ENCODE measurements around the gene PREP.

DNA sequence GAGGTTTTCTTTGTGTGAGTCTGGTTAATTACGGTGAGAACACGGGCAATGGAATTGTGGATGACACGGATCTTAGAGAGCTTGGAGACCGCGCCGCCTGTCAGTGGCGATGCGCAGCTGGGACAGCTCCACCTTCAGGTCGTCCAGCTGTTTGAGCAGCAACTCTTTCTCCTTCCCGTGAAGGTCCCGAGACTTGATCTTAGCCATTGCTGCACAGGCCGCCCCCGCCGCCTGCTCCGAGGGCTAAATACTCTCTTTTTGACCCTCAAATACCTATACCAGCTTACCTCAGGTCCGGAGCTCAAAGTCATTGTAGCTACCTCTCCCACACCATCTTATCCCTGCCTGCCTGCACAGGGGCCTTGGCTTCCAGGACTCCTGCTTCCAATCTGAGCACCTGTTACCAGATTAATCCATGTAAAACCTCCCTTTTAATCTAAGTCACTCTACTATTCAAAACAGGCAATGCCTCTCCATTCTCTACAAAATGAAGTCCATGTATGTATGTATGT is 100.2 kb downstream of the PREP start:
- TF ChIP-seq, protein P1, sequence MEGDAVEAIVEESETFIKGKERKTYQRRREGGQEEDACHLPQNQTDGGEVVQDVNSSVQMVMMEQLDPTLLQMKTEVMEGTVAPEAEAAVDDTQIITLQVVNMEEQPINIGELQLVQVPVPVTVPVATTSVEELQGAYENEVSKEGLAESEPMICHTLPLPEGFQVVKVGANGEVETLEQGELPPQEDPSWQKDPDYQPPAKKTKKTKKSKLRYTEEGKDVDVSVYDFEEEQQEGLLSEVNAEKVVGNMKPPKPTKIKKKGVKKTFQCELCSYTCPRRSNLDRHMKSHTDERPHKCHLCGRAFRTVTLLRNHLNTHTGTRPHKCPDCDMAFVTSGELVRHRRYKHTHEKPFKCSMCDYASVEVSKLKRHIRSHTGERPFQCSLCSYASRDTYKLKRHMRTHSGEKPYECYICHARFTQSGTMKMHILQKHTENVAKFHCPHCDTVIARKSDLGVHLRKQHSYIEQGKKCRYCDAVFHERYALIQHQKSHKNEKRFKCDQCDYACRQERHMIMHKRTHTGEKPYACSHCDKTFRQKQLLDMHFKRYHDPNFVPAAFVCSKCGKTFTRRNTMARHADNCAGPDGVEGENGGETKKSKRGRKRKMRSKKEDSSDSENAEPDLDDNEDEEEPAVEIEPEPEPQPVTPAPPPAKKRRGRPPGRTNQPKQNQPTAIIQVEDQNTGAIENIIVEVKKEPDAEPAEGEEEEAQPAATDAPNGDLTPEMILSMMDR (IDR thresholded peaks at IDR 0.05): no peak
- TF ChIP-seq POLR2A (IDR thresholded peaks at IDR 0.05): no peak
